PFSK-1 (cell line): ENCODE results near the gene NKAIN2.

ENCODE experiments used
- REST ChIP-seq, 2 experiments: IDR thresholded peaks; 2 replicates each; pipeline versions ENCODE4 v1.6.1 to v1.8.0; 2011 to 2012; ENCODE audit warnings: low read depth in 2 of 2, low read length in 2 of 2, control low read depth in 1 of 2, inconsistent platforms in 1 of 2, mild to moderate bottlenecking in 1 of 2, moderate library complexity in 1 of 2; ENCODE audit not compliant: insufficient read depth in 1 of 2
- TAF1 ChIP-seq: IDR thresholded peaks from 2 replicates; pipeline ENCODE4 v1.6.1; 2012; ENCODE audit warnings: low read length, control low read depth, borderline replicate concordance; ENCODE audit not compliant: insufficient read depth

DNA sequence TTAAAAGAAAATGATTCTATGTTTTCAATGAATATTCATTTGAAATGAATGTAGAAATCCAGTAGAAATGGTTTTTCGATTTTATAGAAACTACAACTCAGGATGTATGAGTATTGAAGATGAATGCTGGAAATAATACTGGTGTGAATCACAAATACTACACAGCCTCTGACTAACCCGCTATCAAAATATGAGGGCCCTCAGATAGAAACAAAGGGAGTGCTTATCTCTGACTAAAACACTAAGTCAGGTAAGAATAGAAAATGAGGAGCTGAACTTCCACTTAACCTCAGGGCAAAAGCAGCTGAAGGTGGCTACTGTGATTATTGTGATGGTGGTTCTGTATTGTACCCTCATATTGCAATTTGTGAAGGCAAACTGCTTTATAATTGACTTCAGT is 937.7 kb downstream of the NKAIN2 start:
- TF ChIP-seq REST (IDR thresholded peaks at IDR 0.05; ENCODE audit: insufficient read depth in 1 of 2, low read depth in 2 of 2, low read length in 2 of 2) (no peak), TAF1 (no peak)
